Measurements from ENCODE around the gene IRF7. TPM values are rescaled to one million over a fixed set of nuclear protein-coding genes. Genes with fewer than 3 reads are reported as not detected.

The IRF7 gene
- total RNA-seq, 4 donors from 2014 or later, result 33.7 to 40.9 (median 36.6) TPM

DNA sequence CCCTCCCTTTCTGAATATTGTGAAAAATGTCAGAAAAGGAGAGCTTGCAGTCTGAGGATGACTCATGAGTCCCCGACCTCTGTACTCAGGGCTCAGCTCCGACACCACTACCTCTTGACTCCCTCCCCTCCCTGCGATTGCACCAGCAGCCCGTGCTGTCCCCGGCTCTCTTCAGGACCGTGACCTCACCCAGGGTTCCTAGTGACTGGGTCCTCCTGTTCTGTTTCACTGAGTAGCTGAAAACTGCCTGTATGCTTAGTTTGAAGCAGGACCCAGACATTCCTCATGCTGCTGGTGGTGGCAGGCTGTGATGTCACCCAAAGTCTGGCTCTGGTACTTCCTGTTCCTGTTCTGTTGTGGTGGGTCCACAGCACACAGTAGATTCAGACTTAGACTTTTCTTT, 27.8 kb downstream of the IRF7 start:
- WGBS, 2 donors, result 78 to 80% methylated on average over 6 of the region's 6 CpGs
- TF ChIP-seq, protein P1, sequence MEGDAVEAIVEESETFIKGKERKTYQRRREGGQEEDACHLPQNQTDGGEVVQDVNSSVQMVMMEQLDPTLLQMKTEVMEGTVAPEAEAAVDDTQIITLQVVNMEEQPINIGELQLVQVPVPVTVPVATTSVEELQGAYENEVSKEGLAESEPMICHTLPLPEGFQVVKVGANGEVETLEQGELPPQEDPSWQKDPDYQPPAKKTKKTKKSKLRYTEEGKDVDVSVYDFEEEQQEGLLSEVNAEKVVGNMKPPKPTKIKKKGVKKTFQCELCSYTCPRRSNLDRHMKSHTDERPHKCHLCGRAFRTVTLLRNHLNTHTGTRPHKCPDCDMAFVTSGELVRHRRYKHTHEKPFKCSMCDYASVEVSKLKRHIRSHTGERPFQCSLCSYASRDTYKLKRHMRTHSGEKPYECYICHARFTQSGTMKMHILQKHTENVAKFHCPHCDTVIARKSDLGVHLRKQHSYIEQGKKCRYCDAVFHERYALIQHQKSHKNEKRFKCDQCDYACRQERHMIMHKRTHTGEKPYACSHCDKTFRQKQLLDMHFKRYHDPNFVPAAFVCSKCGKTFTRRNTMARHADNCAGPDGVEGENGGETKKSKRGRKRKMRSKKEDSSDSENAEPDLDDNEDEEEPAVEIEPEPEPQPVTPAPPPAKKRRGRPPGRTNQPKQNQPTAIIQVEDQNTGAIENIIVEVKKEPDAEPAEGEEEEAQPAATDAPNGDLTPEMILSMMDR (IDR thresholded peaks at IDR 0.05), result no peak
- TF ChIP-seq POLR2A (IDR thresholded peaks at IDR 0.05), result no peak

DNA sequence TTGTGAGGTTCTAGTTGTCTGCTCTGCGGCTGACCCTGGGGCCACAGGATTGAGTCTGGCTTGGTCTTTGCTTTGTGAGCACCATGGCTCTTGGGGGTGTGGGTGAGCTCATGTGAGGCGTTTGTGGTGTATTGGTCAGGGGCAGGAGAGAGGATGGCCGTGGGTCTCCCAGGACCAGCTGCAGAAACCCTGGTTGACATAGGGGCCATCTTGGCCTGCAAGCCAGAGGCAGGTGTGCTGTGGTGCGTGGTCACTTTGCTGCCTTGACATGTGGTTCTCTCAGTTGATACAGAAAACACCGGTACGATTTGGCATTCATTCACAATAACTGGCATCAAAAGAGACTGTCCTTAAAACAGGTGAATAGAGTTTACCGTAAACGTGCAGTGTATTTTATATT, 28.2 kb downstream of the IRF7 start:
- 81 to 89% methylated on average over 8 of the region's 8 CpGs for WGBS, 2 donors
- TF ChIP-seq POLR2A (IDR thresholded peaks at IDR 0.05), result no peak
- TF ChIP-seq, protein P1 (IDR thresholded peaks at IDR 0.05), result no peak
- H3K4me3 ChIP-seq (ENCODE audit: low read depth, poor library complexity, severe bottlenecking), result no peak overlapping the region
- no peak for DNase-seq (ENCODE audit: low spot score in 2 of 2)
- intact Hi-C loops (cut with DNase I; ENCODE audit: low total_unique reads), result no loop called here

More for the DNA sequence above, 27.8 kb downstream of the IRF7 start:
- DNase-seq (ENCODE audit: low spot score in 2 of 2), result no peak
- intact Hi-C loops (cut with DNase I; ENCODE audit: low total_unique reads), result no loop called here
- H3K4me3 ChIP-seq (ENCODE audit: low read depth, poor library complexity, severe bottlenecking), result no peak overlapping the region

- no peak for DNase-seq (ENCODE audit: low spot score in 2 of 2)
- intact Hi-C loops (cut with DNase I; ENCODE audit: low total_unique reads), result no loop called here
- no peak for TF ChIP-seq POLR2A (IDR thresholded peaks at IDR 0.05)
- TF ChIP-seq, protein P1 (IDR thresholded peaks at IDR 0.05), result no peak
- no peak overlapping the region for H3K4me3 ChIP-seq (ENCODE audit: low read depth, poor library complexity, severe bottlenecking)
- WGBS, 2 donors, result 88 to 89% methylated on average over 27 to 29 of the region's 32 CpGs
These were observed 29.1 kb downstream of the IRF7 start for GRCh38 chr11:586376-587316.

- no peak for DNase-seq (ENCODE audit: low spot score in 2 of 2)
- intact Hi-C loops (cut with DNase I; ENCODE audit: low total_unique reads), result no loop called here
- H3K4me3 ChIP-seq (ENCODE audit: low read depth, poor library complexity, severe bottlenecking), result no peak overlapping the region
- TF ChIP-seq POLR2A (IDR thresholded peaks at IDR 0.05), result no peak
- TF ChIP-seq, protein P1 (IDR thresholded peaks at IDR 0.05), result no peak
- 95 to 98% methylated on average over 10 of the region's 10 CpGs for WGBS, 2 donors
These were observed 31.5 kb downstream of the IRF7 start for GRCh38 chr11:584287-584686.

DNA sequence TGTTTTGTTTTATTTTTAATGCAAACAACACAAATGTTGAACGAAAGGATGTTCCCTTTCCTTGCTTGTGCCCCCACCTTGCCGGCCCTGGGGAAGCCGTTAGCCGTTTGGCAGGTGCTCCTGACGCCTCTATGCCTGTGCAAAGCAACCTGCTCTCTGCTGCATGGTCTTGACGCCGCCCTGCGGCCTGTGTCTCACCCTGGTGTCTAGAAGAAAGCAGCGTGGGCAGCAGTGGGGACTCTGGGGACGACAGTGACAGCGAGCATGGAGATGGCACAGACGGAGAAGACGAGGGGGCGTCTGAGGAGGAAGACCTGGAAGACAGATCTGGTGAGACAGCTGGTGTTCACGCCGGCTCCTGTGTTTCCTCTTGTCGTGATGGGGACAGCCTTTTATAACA, 34.0 kb downstream of the IRF7 start:
- no peak overlapping the region for H3K4me3 ChIP-seq (ENCODE audit: low read depth, poor library complexity, severe bottlenecking)
- no peak for TF ChIP-seq POLR2A (IDR thresholded peaks at IDR 0.05)
- TF ChIP-seq, protein P1 (IDR thresholded peaks at IDR 0.05), result no peak
- whole genome bisulfite sequencing, 2 donors, result 81 to 84% methylated on average over 17 of the region's 17 CpGs
- DNase-seq (ENCODE audit: low spot score in 2 of 2), result no peak
- intact Hi-C loops (cut with DNase I; ENCODE audit: low total_unique reads), result no loop called here

All from lower leg skin (tissue), 4 donors.